HepG2 (cell line): ENCODE results near the gene DSTN. TPM values are rescaled to one million over a fixed set of nuclear protein-coding genes. Genes with fewer than 3 reads are reported as not detected.
A peak's percentile ranks its signal among the peaks of the same experiment; 100 is the strongest.

Experiments
- ATAC-seq: fragments of 200-7000 bp; cut with Tn5 transposase; 3 replicates; pipeline ENCODE4 v1.9.1; 2020; ENCODE audit warnings: mild to moderate bottlenecking, moderate library complexity
- BruUV-seq: library from RNA; stranded (reverse); fragments of 400-500 nt; replicated peaks from 2 replicates; lab custom pipeline; 2021; lab: Mats Ljungman, UMichigan
- CTCF ChIA-PET: fragments of 300-600 bp; formaldehyde crosslinking; extraction: SDS; loops from one replicate; lab custom pipeline; 2021; ENCODE audit warnings: low total read pairs, inconsistent platforms, low intra/inter-chr PET ratio; lab: Yijun Ruan, JAX
- POLR2A ChIA-PET: fragments of 350-600 bp; sonication (Branson Sonifier 250); formaldehyde crosslinking; loops from one replicate; lab custom pipeline; 2020; ENCODE audit warnings: antibody characterized with exemption, inconsistent platforms; lab: Yijun Ruan, JAX
- DNase-seq: peaks from one replicate; pipeline ENCODE4 v3.0.0-alpha.2; 2015; ENCODE audit warnings: low spot score
- FAIRE-seq: peaks from 3 replicates; lab custom pipeline; 2011; peaks lifted over from hg19 to GRCh38; lab: Jason Lieb, UNC
- H2AFZ ChIP-seq: one replicate; pipeline ENCODE4 v1.6.1; 2011; ENCODE audit warnings: low read length, inconsistent platforms
- H3K27ac ChIP-seq: fragments of 300-600 bp; 3 replicates; pipeline ENCODE4 v1.8.0; 2011; ENCODE audit warnings: mixed run types, mild to moderate bottlenecking, mixed read lengths, low read length, inconsistent platforms; ENCODE audit not compliant: insufficient read depth; ENCODE audit errors: extremely low read length
- H3K27me3 ChIP-seq, 2 experiments: fragments of 200-600 bp in 1 of 2; 2 replicates in 1 of 2; 3 replicates in 1 of 2; pipeline versions ENCODE4 v1.6.0 to v1.8.0; 2011; ENCODE audit warnings: low read length in 2 of 2, mild to moderate bottlenecking in 2 of 2, moderate library complexity in 2 of 2, inconsistent platforms in 1 of 2; ENCODE audit not compliant: insufficient read depth in 2 of 2, control insufficient read depth in 1 of 2
- H3K36me3 ChIP-seq, 2 experiments: fragments of 200-600 bp in 1 of 2; replicated peaks in 1 of 2; 2 replicates in 1 of 2; 3 replicates in 1 of 2; pipeline versions ENCODE4 v1.5.1 to v1.8.0; 2011; ENCODE audit warnings: low read length in 2 of 2, inconsistent platforms in 1 of 2; ENCODE audit not compliant: insufficient read depth in 2 of 2, control insufficient read depth in 1 of 2
- H3K4me1 ChIP-seq: 2 replicates; pipeline ENCODE4 v1.5.1; 2012; ENCODE audit warnings: low read length, inconsistent platforms; ENCODE audit not compliant: insufficient read depth
- H3K4me2 ChIP-seq: 2 replicates; pipeline ENCODE4 v1.6.0; 2011; ENCODE audit warnings: low read depth, low read length, inconsistent platforms
- H3K4me3 ChIP-seq, 3 experiments: fragments of 200-600 bp in 1 of 3; sonication (generic), shearing (Covaris generic) in 1 of 3; replicated peaks in 1 of 3; 2 replicates each; pipeline ENCODE4 v1.5.1; 2011 to 2016; ENCODE audit warnings: low read length in 3 of 3, inconsistent platforms in 2 of 3, low read depth in 2 of 3, mild to moderate bottlenecking in 2 of 3, control low read depth in 1 of 3, mixed read lengths in 1 of 3; ENCODE audit not compliant: insufficient read depth in 1 of 3
- H3K79me2 ChIP-seq: one replicate; pipeline ENCODE4 v1.6.1; 2011; ENCODE audit warnings: low read length, inconsistent platforms; ENCODE audit not compliant: insufficient read depth
- H3K9ac ChIP-seq: 2 replicates; pipeline ENCODE4 v1.6.0; 2011; ENCODE audit warnings: mild to moderate bottlenecking, low read depth, low read length, inconsistent platforms; ENCODE audit not compliant: insufficient read depth
- H3K9me3 ChIP-seq: 2 replicates; pipeline ENCODE4 v1.5.1; 2012; ENCODE audit warnings: mild to moderate bottlenecking, low read length
- H4K20me1 ChIP-seq: 2 replicates; pipeline ENCODE4 v1.6.0; 2011; ENCODE audit warnings: inconsistent platforms, mild to moderate bottlenecking, low read length, moderate library complexity; ENCODE audit not compliant: insufficient read depth
- CBX2 ChIP-seq, 2 experiments: fragments of 200-600 bp in 1 of 2; sonication (generic); formaldehyde crosslinking in 1 of 2; IDR thresholded peaks; 2 replicates each; pipeline versions ENCODE4 v1.7.0 to v1.8.1; 2018 to 2022; ENCODE audit warnings: low read depth in 2 of 2, low read length in 1 of 2, mild to moderate bottlenecking in 1 of 2, missing genetic modification reagents in 1 of 2
- FOXC1 ChIP-seq: sonication (generic); formaldehyde crosslinking; IDR thresholded peaks from 2 replicates; pipeline ENCODE4 v1.8.0; 2022; ENCODE audit warnings: mild to moderate bottlenecking, missing genetic modification reagents, borderline replicate concordance
- FOXM1 ChIP-seq: sonication (generic); formaldehyde crosslinking; IDR thresholded peaks from 2 replicates; pipeline ENCODE4 v1.5.0; 2020; ENCODE audit warnings: missing genetic modification reagents
- GZF1 ChIP-seq: sonication (generic); formaldehyde crosslinking; IDR thresholded peaks from 2 replicates; pipeline ENCODE4 v1.5.1; 2020; ENCODE audit warnings: mild to moderate bottlenecking, missing genetic modification reagents
- MAFF ChIP-seq: IDR thresholded peaks from 2 replicates; pipeline ENCODE4 v1.6.1; 2011; ENCODE audit warnings: low read depth, low read length, improper control_type of control experiment
- NFKB2 ChIP-seq: sonication (generic); formaldehyde crosslinking; IDR thresholded peaks from 2 replicates; pipeline ENCODE4 v1.4.0; 2020; ENCODE audit warnings: missing genetic modification reagents, borderline replicate concordance
- PHF20 ChIP-seq: sonication (generic); formaldehyde crosslinking; IDR thresholded peaks from 2 replicates; pipeline ENCODE4 v1.5.0; 2020; ENCODE audit warnings: mild to moderate bottlenecking, missing genetic modification reagents
- POLR2AphosphoS2 ChIP-seq: IDR thresholded peaks from 2 replicates; pipeline ENCODE4 v1.6.1; 2011; ENCODE audit warnings: low read depth, low read length, improper control_type of control experiment
- PTBP1 ChIP-seq: fragments of 200-400 bp; formaldehyde crosslinking; IDR thresholded peaks from 2 replicates; pipeline ENCODE4 v1.6.1; 2018; ENCODE audit warnings: low read length, low read depth; ENCODE audit not compliant: poor library complexity, severe bottlenecking
- RBM22 ChIP-seq: fragments of 200-400 bp; formaldehyde crosslinking; optimal IDR thresholded peaks from 2 replicates; pipeline ENCODE3; 2017; ENCODE audit warnings: mild to moderate bottlenecking, low read length, moderate library complexity
- SAFB2 ChIP-seq: sonication (generic); formaldehyde crosslinking; IDR thresholded peaks from 2 replicates; pipeline ENCODE4 v1.5.1; 2020; ENCODE audit warnings: missing genetic modification reagents, low read depth, mild to moderate bottlenecking, borderline replicate concordance
- SNAPC2 ChIP-seq: sonication (generic); formaldehyde crosslinking; IDR thresholded peaks from 2 replicates; pipeline ENCODE4 v1.8.1; 2022; ENCODE audit warnings: mild to moderate bottlenecking, missing genetic modification reagents
- TBL1XR1 ChIP-seq: fragments of 150-350 bp; IDR thresholded peaks from 2 replicates; pipeline ENCODE4 v1.6.1; 2014; ENCODE audit warnings: borderline replicate concordance, low read length; ENCODE audit not compliant: partially characterized antibody
- TEAD2 ChIP-seq: sonication (generic); formaldehyde crosslinking; IDR thresholded peaks from 2 replicates; pipeline ENCODE4 v1.9.0; 2021; ENCODE audit warnings: missing genetic modification reagents
- ZBTB1 ChIP-seq: sonication (generic); formaldehyde crosslinking; IDR thresholded peaks from 2 replicates; pipeline ENCODE4 v1.4.0; 2020; ENCODE audit warnings: missing genetic modification reagents, borderline replicate concordance
- ZBTB7A ChIP-seq: sonication (generic); formaldehyde crosslinking; IDR thresholded peaks from 2 replicates; pipeline ENCODE4 v1.8.0; 2022; ENCODE audit warnings: mild to moderate bottlenecking, missing genetic modification reagents
- ZFP1 ChIP-seq: IDR thresholded peaks from 2 replicates; pipeline ENCODE4 v1.6.1; 2016
- ZNF138 ChIP-seq: sonication (generic); formaldehyde crosslinking; IDR thresholded peaks from 2 replicates; pipeline ENCODE4 v1.5.0; 2020; ENCODE audit warnings: mild to moderate bottlenecking, low read depth, missing genetic modification reagents
- ZNF251 ChIP-seq: sonication (generic); formaldehyde crosslinking; IDR thresholded peaks from 2 replicates; pipeline ENCODE4 v1.9.0; 2021; ENCODE audit warnings: mild to moderate bottlenecking, missing genetic modification reagents
- ZNF773 ChIP-seq: sonication (generic); formaldehyde crosslinking; IDR thresholded peaks from 2 replicates; pipeline ENCODE4 v1.4.0; 2020; ENCODE audit warnings: missing genetic modification reagents, borderline replicate concordance
- WGBS: methylation state at CpG from one replicate; pipeline ENCODE4 v1.1.6; 2017; ENCODE audit warnings: low lambda C conversion rate; 5-methylcytosine and 5-hydroxymethylcytosine counted together
- in situ Hi-C: cut with HindIII; loops from 2 replicates; pipeline ENCODE4 v1.10.0; 2017; ENCODE audit warnings: low pct_unique_long_range_greater_than_20kb; ENCODE audit not compliant: extremely low pct_ligation_motif_present
- intact Hi-C: fragments of 100-400 bp; cut with micrococcal nuclease; formaldehyde crosslinking; loops from one replicate; pipeline ENCODE4 v1.10.0; 2022; ENCODE audit not compliant: unreplicated experiment
- polyA plus RNA-seq, 8 experiments: library from polyadenylated mRNA; depleted of rRNA in 3 of 8; stranded (reverse) in 7 of 8; unstranded in 1 of 8; fragments of >200 nt; fragmentation: Illumina TruSeq in 4 of 8; extraction: Trizol in 4 of 8; gene quantifications; 2 replicates each; pipeline versions ENCODE4 v1.2.1 to v1.2.3, GENCODE V29; 2011 to 2016; ENCODE audit warnings: low read depth in 4 of 8, missing spikeins in 1 of 8, mixed read lengths in 1 of 8; ENCODE audit not compliant: insufficient read depth in 1 of 8
- total RNA-seq, 5 experiments: library from RNA; depleted of rRNA; stranded (reverse); fragments of >200 nt; fragmentation: Illumina TruSeq; extraction: Trizol; gene quantifications; 2 replicates each; pipeline ENCODE4 v1.2.3, GENCODE V29; 2016; ENCODE audit warnings: low read depth in 1 of 5
- TF ChIP-seq, protein P1 (sequence below): sonication (generic); formaldehyde crosslinking; IDR thresholded peaks from 2 replicates; pipeline ENCODE4 v1.8.0; 2022; ENCODE audit warnings: missing genetic modification reagents, mild to moderate bottlenecking, borderline replicate concordance
- TF ChIP-seq, protein P2 (sequence below): sonication (generic); formaldehyde crosslinking; IDR thresholded peaks from 2 replicates; pipeline ENCODE4 v1.5.0; 2020; ENCODE audit warnings: mild to moderate bottlenecking, missing genetic modification reagents

The DSTN gene
- total and polyA plus RNA-seq, 2 of the 13 experiments (the other 11 are each of a cell fraction or from before 2014, with no cell fraction given), result 27.6 to 106 TPM

DNA sequence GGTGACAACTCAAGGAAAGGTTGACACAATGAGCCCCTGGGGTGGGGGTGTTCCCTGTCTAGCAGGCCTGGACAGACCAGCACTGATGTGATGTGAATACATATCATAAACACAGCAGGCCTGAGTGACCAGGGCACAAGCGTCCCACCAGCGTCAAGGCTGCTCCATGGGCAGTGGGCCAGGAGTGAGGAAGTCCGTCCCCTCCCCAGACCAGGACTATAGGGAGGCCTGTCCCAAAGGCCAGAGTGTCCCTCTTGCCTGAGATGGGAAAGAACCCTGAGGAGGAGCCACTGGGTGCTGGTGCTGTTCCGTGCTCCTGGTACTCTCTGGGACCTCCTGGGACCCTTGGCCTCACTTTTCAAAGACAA, 67.5 kb downstream of the DSTN start (continued):
- TF ChIP-seq CBX2 (IDR thresholded peaks at IDR 0.05; ENCODE audit: low read depth, low read length), result no peak
- no peak for TF ChIP-seq CBX2 (CRISPR knock-in tag; IDR thresholded peaks at IDR 0.05; ENCODE audit: low read depth)
- no peak for TF ChIP-seq TBL1XR1
- TF ChIP-seq PHF20 (CRISPR knock-in tag), result 0 out of 2 replicates have a peak, but pooled peaks have one; percentile 23
- TF ChIP-seq PTBP1, result no peak
- TF ChIP-seq NFKB2, result no peak
- no peak for TF ChIP-seq MAFF

DNA sequence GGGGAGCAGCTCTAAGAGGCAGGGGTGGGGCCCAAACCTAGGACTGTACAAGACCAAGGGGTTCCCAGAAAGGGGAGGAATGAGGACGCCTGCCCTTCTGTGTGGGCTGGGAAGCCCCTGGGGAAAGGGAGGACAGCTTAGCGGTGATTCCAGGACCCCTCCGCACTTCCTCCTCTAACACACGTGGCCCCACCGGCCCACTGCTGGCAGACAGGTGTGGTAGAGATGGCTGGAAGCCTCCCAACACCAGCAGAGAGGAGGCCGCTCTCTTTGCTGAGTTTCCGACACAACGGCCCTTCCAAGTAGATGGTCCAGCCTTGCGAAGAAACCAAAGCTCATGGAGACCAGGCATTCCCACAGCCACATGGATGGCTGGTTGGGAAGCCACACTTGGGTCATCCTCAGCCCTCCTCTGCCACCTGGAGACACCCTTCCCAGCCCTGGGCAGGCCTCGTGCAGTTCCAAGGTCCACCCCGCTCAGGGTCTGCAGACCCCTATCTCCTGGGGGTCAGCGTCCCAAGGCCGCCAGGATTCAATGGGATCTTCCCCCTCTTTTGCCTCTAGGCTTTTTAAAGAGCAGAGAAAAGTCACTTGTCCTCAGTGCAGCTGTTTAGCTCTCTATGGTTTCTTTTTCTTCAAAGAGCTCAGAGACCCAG, 68.2 kb downstream of the DSTN start:
- DNase-seq (no peak), ATAC-seq (no peak), FAIRE-seq (no peak)
- no peak overlapping the region for H3K4me2 ChIP-seq
- H2AFZ ChIP-seq, result no peak overlapping the region
- no peak overlapping the region for H3K9ac ChIP-seq
- peaks cover 88 to 98% of the 10 kb centered on the region in 2 experiments for H3K36me3 ChIP-seq
- TSS peak; percentile 11 for BruUV-seq
- H3K4me1 ChIP-seq, result no peaks in the 10 kb centered on the region
- CTCF ChIA-PET, result no interaction called here
- in situ Hi-C loops (no loop called here), intact Hi-C loops (no loop called here)
- H3K27ac ChIP-seq, result no peak overlapping the region
- H3K4me3 ChIP-seq, result no peak overlapping the region
- no peaks in the 10 kb centered on the region for H3K9me3 ChIP-seq
- peaks cover 52% of the 10 kb centered on the region; the same call in 1 of the 2 replicates for H4K20me1 ChIP-seq
- POLR2A ChIA-PET, result no interaction called here
- H3K79me2 ChIP-seq, result peaks cover 23% of the 10 kb centered on the region
- 98% methylated on average over 13 of the region's 13 CpGs for WGBS
- no peaks in the 10 kb centered on the region for H3K27me3 ChIP-seq
- TF ChIP-seq SAFB2 (CRISPR knock-in tag), result 0 out of 2 replicates have a peak, but pooled peaks have one; percentile 74
- TF ChIP-seq TEAD2, result no peak
- TF ChIP-seq, protein P1, sequence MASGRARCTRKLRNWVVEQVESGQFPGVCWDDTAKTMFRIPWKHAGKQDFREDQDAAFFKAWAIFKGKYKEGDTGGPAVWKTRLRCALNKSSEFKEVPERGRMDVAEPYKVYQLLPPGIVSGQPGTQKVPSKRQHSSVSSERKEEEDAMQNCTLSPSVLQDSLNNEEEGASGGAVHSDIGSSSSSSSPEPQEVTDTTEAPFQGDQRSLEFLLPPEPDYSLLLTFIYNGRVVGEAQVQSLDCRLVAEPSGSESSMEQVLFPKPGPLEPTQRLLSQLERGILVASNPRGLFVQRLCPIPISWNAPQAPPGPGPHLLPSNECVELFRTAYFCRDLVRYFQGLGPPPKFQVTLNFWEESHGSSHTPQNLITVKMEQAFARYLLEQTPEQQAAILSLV, result 0 out of 2 replicates have a peak, but pooled peaks have one; percentile 47
- TF ChIP-seq ZBTB1 (CRISPR knock-in tag), result no peak
- no peak for TF ChIP-seq ZNF773
- no peak; the same call in 1 of the 2 replicates for TF ChIP-seq POLR2AphosphoS2
- peak; percentile 96 for TF ChIP-seq RBM22
- TF ChIP-seq ZNF138 (CRISPR knock-in tag), result no peak
- peak; percentile 25; the same call in 1 of the 2 replicates for TF ChIP-seq ZBTB7A
- no peak for TF ChIP-seq ZFP1 (CRISPR knock-in tag)
- TF ChIP-seq FOXC1 (CRISPR knock-in tag), result no peak
- TF ChIP-seq GZF1 (CRISPR knock-in tag), result no peak
- no peak for TF ChIP-seq FOXM1 (CRISPR knock-in tag)
- TF ChIP-seq, protein P2, sequence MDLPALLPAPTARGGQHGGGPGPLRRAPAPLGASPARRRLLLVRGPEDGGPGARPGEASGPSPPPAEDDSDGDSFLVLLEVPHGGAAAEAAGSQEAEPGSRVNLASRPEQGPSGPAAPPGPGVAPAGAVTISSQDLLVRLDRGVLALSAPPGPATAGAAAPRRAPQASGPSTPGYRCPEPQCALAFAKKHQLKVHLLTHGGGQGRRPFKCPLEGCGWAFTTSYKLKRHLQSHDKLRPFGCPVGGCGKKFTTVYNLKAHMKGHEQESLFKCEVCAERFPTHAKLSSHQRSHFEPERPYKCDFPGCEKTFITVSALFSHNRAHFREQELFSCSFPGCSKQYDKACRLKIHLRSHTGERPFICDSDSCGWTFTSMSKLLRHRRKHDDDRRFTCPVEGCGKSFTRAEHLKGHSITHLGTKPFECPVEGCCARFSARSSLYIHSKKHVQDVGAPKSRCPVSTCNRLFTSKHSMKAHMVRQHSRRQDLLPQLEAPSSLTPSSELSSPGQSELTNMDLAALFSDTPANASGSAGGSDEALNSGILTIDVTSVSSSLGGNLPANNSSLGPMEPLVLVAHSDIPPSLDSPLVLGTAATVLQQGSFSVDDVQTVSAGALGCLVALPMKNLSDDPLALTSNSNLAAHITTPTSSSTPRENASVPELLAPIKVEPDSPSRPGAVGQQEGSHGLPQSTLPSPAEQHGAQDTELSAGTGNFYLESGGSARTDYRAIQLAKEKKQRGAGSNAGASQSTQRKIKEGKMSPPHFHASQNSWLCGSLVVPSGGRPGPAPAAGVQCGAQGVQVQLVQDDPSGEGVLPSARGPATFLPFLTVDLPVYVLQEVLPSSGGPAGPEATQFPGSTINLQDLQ (CRISPR knock-in tag), result no peak
- no peak for TF ChIP-seq SNAPC2 (CRISPR knock-in tag)
- no peak for TF ChIP-seq ZNF251
